HepG2 (cell line): ENCODE data around the gene METRN. TPM values are rescaled to one million over a fixed set of nuclear protein-coding genes. Genes with fewer than 3 reads are reported as not detected.

Experiments used
- CREBL2 ChIP-seq: sonication (generic); formaldehyde crosslinking; IDR thresholded peaks from 2 replicates; pipeline ENCODE4 v1.8.1; 2023; ENCODE audit warnings: missing genetic modification reagents, mild to moderate bottlenecking, borderline replicate concordance
- DR1 ChIP-seq: sonication (generic); formaldehyde crosslinking; IDR thresholded peaks from 2 replicates; pipeline ENCODE4 v1.8.0; 2021; ENCODE audit warnings: mild to moderate bottlenecking, missing genetic modification reagents, inconsistent platforms
- DZIP1 ChIP-seq: sonication (generic); formaldehyde crosslinking; IDR thresholded peaks from 2 replicates; pipeline ENCODE4 v1.5.0; 2020; ENCODE audit warnings: mild to moderate bottlenecking, missing genetic modification reagents
- FLYWCH1 ChIP-seq: sonication (generic); formaldehyde crosslinking; IDR thresholded peaks from 2 replicates; pipeline ENCODE4 v1.8.1; 2023; ENCODE audit warnings: mild to moderate bottlenecking, missing genetic modification reagents
- GTF2F1 ChIP-seq: fragments of 150-350 bp; IDR thresholded peaks from 2 replicates; pipeline ENCODE4 v1.6.1; 2014; ENCODE audit warnings: low read length
- GTF3A ChIP-seq: sonication (generic); formaldehyde crosslinking; conservative IDR thresholded peaks from 2 replicates; pipeline ENCODE4 v1.4.0; 2020; ENCODE audit warnings: mild to moderate bottlenecking, missing genetic modification reagents
- HNRNPUL1 ChIP-seq: fragments of 200-400 bp; formaldehyde crosslinking; IDR thresholded peaks from 2 replicates; pipeline ENCODE4 v1.6.1; 2017; ENCODE audit warnings: low read depth, mild to moderate bottlenecking, low read length, moderate library complexity
- TFE3 ChIP-seq: IDR thresholded peaks from 2 replicates; pipeline ENCODE4 v1.6.1; 2016
- TP53 ChIP-seq: sonication (generic); formaldehyde crosslinking; conservative IDR thresholded peaks from 2 replicates; pipeline ENCODE4 v1.4.0; 2020; ENCODE audit warnings: missing genetic modification reagents
- ZNF282 ChIP-seq: fragments of 450-650 bp; IDR thresholded peaks from 2 replicates; pipeline ENCODE4 v1.6.1; 2018; ENCODE audit not compliant: partially characterized antibody
- ZNF484 ChIP-seq: sonication (generic); formaldehyde crosslinking; IDR thresholded peaks from 2 replicates; pipeline ENCODE4 v1.5.1; 2020; ENCODE audit warnings: mild to moderate bottlenecking, low read depth, missing genetic modification reagents, borderline replicate concordance
- ZNF576 ChIP-seq: sonication (generic); formaldehyde crosslinking; IDR thresholded peaks from 2 replicates; pipeline ENCODE4 v1.4.0; 2020; ENCODE audit warnings: mild to moderate bottlenecking, missing genetic modification reagents
- ZNF605 ChIP-seq: sonication (generic); formaldehyde crosslinking; IDR thresholded peaks from 2 replicates; pipeline ENCODE4 v1.8.0; 2022; ENCODE audit warnings: mild to moderate bottlenecking, missing genetic modification reagents
- ZNF691 ChIP-seq: sonication (generic); formaldehyde crosslinking; IDR thresholded peaks from 2 replicates; pipeline ENCODE4 v1.4.0; 2020; ENCODE audit warnings: missing genetic modification reagents, low read depth, mild to moderate bottlenecking, borderline replicate concordance
- ZNF724P ChIP-seq: sonication (generic); formaldehyde crosslinking; IDR thresholded peaks from 2 replicates; pipeline ENCODE4 v1.8.0; 2022; ENCODE audit warnings: missing genetic modification reagents, borderline replicate concordance
- polyA plus RNA-seq, 8 experiments: library from polyadenylated mRNA; depleted of rRNA in 3 of 8; stranded (reverse) in 7 of 8; unstranded in 1 of 8; fragments of >200 nt; fragmentation: Illumina TruSeq in 4 of 8; extraction: Trizol in 4 of 8; gene quantifications; 2 replicates each; pipeline versions ENCODE4 v1.2.1 to v1.2.3, GENCODE V29; 2011 to 2016; ENCODE audit warnings: low read depth in 4 of 8, missing spikeins in 1 of 8, mixed read lengths in 1 of 8; ENCODE audit not compliant: insufficient read depth in 1 of 8
- total RNA-seq, 5 experiments: library from RNA; depleted of rRNA; stranded (reverse); fragments of >200 nt; fragmentation: Illumina TruSeq; extraction: Trizol; gene quantifications; 2 replicates each; pipeline ENCODE4 v1.2.3, GENCODE V29; 2016; ENCODE audit warnings: low read depth in 1 of 5
- TF ChIP-seq, protein P1 (sequence below): sonication (generic); formaldehyde crosslinking; IDR thresholded peaks from 2 replicates; pipeline ENCODE4 v1.5.0; 2020; ENCODE audit warnings: missing genetic modification reagents, mild to moderate bottlenecking, borderline replicate concordance
- TF ChIP-seq, protein P2 (sequence below): IDR thresholded peaks from 2 replicates; pipeline ENCODE4 v1.6.1; 2016; ENCODE audit warnings: missing genetic modification reagents, missing compliant biosample characterization
- TF ChIP-seq, protein P3 (sequence below): sonication (generic); formaldehyde crosslinking; IDR thresholded peaks from 2 replicates; pipeline ENCODE4 v1.4.0; 2020; ENCODE audit warnings: missing genetic modification reagents, borderline replicate concordance

Gene METRN
- total and polyA plus RNA-seq, 2 of the 13 experiments (the other 11 are each of a cell fraction or from before 2014, with no cell fraction given): 25.5 to 46.1 TPM

- TF ChIP-seq DR1 (CRISPR knock-in tag) (peak; percentile 45; the same call in 1 of the 2 replicates), CREBL2 (CRISPR knock-in tag) (0 out of 2 replicates have a peak, but pooled peaks have one; percentile 49), ZNF576 (CRISPR knock-in tag) (no peak), GTF3A (no peak), HNRNPUL1 (no peak), ZNF724P (CRISPR knock-in tag) (peak; percentile 75; the same call in 1 of the 2 replicates), ZNF605 (CRISPR knock-in tag) (no peak), ZNF282 (no peak), DZIP1 (CRISPR knock-in tag) (0 out of 2 replicates have a peak, but pooled peaks have one; percentile 86), TP53 (0 out of 2 replicates have a peak, but pooled peaks have one; percentile 9), FLYWCH1 (CRISPR knock-in tag) (no peak), TFE3 (CRISPR knock-in tag) (peak; percentile 62; the same call in 1 of the 2 replicates), ZNF484 (CRISPR knock-in tag) (no peak), ZNF691 (CRISPR knock-in tag) (peak; percentile 88; the same call in 1 of the 2 replicates), GTF2F1 (no peak)
- TF ChIP-seq, protein P1, sequence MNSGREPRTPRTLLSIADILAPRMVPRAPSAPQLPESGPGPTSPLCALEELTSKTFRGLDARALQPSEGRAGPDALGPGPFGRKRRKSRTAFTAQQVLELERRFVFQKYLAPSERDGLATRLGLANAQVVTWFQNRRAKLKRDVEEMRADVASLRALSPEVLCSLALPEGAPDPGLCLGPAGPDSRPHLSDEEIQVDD (CRISPR knock-in tag): 0 out of 2 replicates have a peak, but pooled peaks have one; percentile 29
- TF ChIP-seq, protein P2, sequence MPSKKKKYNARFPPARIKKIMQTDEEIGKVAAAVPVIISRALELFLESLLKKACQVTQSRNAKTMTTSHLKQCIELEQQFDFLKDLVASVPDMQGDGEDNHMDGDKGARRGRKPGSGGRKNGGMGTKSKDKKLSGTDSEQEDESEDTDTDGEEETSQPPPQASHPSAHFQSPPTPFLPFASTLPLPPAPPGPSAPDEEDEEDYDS (CRISPR knock-in tag): peak; percentile 61; the same call in 1 of the 2 replicates
- TF ChIP-seq, protein P3, sequence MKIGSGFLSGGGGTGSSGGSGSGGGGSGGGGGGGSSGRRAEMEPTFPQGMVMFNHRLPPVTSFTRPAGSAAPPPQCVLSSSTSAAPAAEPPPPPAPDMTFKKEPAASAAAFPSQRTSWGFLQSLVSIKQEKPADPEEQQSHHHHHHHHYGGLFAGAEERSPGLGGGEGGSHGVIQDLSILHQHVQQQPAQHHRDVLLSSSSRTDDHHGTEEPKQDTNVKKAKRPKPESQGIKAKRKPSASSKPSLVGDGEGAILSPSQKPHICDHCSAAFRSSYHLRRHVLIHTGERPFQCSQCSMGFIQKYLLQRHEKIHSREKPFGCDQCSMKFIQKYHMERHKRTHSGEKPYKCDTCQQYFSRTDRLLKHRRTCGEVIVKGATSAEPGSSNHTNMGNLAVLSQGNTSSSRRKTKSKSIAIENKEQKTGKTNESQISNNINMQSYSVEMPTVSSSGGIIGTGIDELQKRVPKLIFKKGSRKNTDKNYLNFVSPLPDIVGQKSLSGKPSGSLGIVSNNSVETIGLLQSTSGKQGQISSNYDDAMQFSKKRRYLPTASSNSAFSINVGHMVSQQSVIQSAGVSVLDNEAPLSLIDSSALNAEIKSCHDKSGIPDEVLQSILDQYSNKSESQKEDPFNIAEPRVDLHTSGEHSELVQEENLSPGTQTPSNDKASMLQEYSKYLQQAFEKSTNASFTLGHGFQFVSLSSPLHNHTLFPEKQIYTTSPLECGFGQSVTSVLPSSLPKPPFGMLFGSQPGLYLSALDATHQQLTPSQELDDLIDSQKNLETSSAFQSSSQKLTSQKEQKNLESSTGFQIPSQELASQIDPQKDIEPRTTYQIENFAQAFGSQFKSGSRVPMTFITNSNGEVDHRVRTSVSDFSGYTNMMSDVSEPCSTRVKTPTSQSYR (CRISPR knock-in tag): peak; percentile 38; the same call in 1 of the 2 replicates
Measured at GRCh38 chr16:667780-668518, 47.0 kb upstream of the METRN start, which contains the start of gene RHOT2 (continued).
